Smooth muscle cell (in vitro differentiated cells): ENCODE results near the gene GNG7. TPM values are rescaled to one million over a fixed set of nuclear protein-coding genes. Genes with fewer than 3 reads are reported as not detected.
"Not testable (repeated sequence)": the region's sequence is repeated elsewhere in the genome, so short reads cannot be mapped to it uniquely, and the experiment has no call there.

Source experiments
- DNase-seq: peaks from one replicate; lab custom pipeline; 2025; ENCODE audit not compliant: unreplicated experiment; lab: John Stamatoyannopoulos, UW
- H2AFZ ChIP-seq: fragments of 200-600 bp; sonication (generic); 2 replicates; pipeline ENCODE4 v1.6.0; 2016; ENCODE audit warnings: antibody characterized with exemption, low read depth, mild to moderate bottlenecking
- H3F3A ChIP-seq: fragments of 200-600 bp; sonication (generic); 2 replicates; pipeline ENCODE4 v1.6.0; 2017; ENCODE audit warnings: antibody characterized with exemption, low read depth
- H3K27ac ChIP-seq: fragments of 200-600 bp; sonication (generic); 2 replicates; pipeline ENCODE4 v1.5.1; 2016; ENCODE audit warnings: low read depth, mild to moderate bottlenecking
- H3K27me3 ChIP-seq: fragments of 200-600 bp; sonication (generic); 2 replicates; pipeline ENCODE4 v1.6.1; 2016; ENCODE audit warnings: low read depth, mild to moderate bottlenecking
- H3K36me3 ChIP-seq: fragments of 200-600 bp; sonication (generic); 2 replicates; pipeline ENCODE4 v1.5.1; 2016; ENCODE audit warnings: low read depth
- H3K4me1 ChIP-seq: fragments of 200-600 bp; sonication (generic); 2 replicates; pipeline ENCODE4 v1.5.1; 2016; ENCODE audit warnings: low read depth
- H3K4me2 ChIP-seq: fragments of 200-600 bp; sonication (generic); 2 replicates; pipeline ENCODE4 v1.6.0; 2016; ENCODE audit warnings: mild to moderate bottlenecking
- H3K4me3 ChIP-seq: fragments of 200-600 bp; sonication (generic); 2 replicates; pipeline ENCODE4 v1.5.1; 2016; ENCODE audit warnings: mild to moderate bottlenecking
- H3K79me2 ChIP-seq: fragments of 200-600 bp; sonication (generic); 2 replicates; pipeline ENCODE4 v1.6.0; 2016; ENCODE audit warnings: low read depth, mild to moderate bottlenecking
- H3K9ac ChIP-seq: fragments of 200-600 bp; sonication (generic); 2 replicates; pipeline ENCODE4 v1.6.0; 2016; ENCODE audit warnings: low read depth
- H3K9me3 ChIP-seq: fragments of 200-600 bp; sonication (generic); replicated peaks from 2 replicates; pipeline ENCODE4 v1.5.1; 2016; ENCODE audit warnings: low read depth
- H4K20me1 ChIP-seq: fragments of 200-600 bp; sonication (generic); 2 replicates; pipeline ENCODE4 v1.6.0; 2016; ENCODE audit warnings: low read depth
- WGBS: methylation state at CpG from one replicate; pipeline ENCODE4 v1.1.7; 2016; ENCODE audit warnings: low lambda C conversion rate; 5-methylcytosine and 5-hydroxymethylcytosine counted together
- polyA plus RNA-seq: library from polyadenylated mRNA; unstranded; fragments of >200 nt; fragmentation: Nextera tagmentation; extraction: Ambion mirVana; gene quantifications from 2 replicates; pipeline ENCODE4 v1.2.1, GENCODE V29; 2016
- total RNA-seq: library from RNA; depleted of rRNA; stranded (reverse); fragments of >200 nt; gene quantifications from 2 replicates; pipeline ENCODE4 v1.2.3, GENCODE V29; 2014
- TF ChIP-seq, protein P1 (sequence below): fragments of 200-600 bp; sonication (generic); IDR thresholded peaks from 2 replicates; pipeline ENCODE4 v1.5.1; 2017; ENCODE audit warnings: borderline replicate concordance, mild to moderate bottlenecking, antibody characterized with exemption; ENCODE audit not compliant: insufficient read depth, poor library complexity, severe bottlenecking

GNG7 gene
- total and polyA plus RNA-seq, 2 experiments from 2014 or later: 1.7 to 2.6 TPM

DNA sequence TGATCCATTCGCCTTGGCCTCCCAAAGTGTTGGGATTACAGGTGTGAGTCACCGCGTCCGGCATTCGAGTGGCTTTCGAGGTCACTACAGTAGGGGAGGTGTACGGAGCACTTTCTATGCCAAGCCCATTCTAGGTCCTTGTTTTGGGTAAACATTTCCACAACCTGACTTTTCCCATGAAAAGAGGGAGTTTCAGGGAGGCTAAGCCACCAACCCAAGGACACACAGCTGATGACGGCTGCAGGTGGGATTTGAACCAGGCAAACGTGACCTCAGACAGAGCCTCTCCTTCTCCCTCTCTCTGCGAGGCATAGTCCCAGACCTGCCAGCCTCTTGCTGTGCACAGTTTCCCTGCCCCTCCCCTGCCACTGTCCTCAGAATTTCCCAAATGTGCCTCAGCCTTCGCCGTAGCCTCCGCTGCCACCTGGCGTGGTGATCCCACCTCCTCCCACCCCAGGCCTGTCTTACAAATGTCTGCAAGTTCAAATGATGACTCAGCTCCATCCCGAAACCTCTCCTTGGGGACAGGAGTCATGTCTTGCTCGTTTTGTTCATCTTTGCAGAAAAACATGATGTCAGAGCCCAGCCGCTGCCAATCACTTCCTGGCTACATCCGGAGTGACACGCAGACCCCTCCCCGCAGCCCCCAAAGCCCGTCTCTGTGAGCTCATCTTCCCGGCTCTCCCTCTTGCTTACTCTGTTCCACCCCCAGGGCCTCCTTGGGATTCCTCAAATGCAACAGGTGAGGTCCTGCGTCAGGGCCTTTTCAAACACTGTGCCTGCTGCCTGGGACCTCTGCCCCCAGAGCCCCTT, 233.2 kb downstream of the GNG7 start:
- Histone ChIP-seq H3K27me3 (no peaks in the 10 kb centered on the region), H3K9ac (no peak overlapping the region), H3K9me3 (no peaks in the 10 kb centered on the region), H3F3A (no peaks in the 10 kb centered on the region), H3K4me3 (no peak overlapping the region), H4K20me1 (no peaks in the 10 kb centered on the region), H2AFZ (no peak overlapping the region), H3K79me2 (no peaks in the 10 kb centered on the region), H3K36me3 (no peaks in the 10 kb centered on the region), H3K27ac (peak overlapping the region; percentile 79), H3K4me2 (peak overlapping the region; percentile 8), H3K4me1 (no peaks in the 10 kb centered on the region)
- 26% methylated on average over 23 of the region's 23 CpGs for WGBS
- TF ChIP-seq, protein P1, sequence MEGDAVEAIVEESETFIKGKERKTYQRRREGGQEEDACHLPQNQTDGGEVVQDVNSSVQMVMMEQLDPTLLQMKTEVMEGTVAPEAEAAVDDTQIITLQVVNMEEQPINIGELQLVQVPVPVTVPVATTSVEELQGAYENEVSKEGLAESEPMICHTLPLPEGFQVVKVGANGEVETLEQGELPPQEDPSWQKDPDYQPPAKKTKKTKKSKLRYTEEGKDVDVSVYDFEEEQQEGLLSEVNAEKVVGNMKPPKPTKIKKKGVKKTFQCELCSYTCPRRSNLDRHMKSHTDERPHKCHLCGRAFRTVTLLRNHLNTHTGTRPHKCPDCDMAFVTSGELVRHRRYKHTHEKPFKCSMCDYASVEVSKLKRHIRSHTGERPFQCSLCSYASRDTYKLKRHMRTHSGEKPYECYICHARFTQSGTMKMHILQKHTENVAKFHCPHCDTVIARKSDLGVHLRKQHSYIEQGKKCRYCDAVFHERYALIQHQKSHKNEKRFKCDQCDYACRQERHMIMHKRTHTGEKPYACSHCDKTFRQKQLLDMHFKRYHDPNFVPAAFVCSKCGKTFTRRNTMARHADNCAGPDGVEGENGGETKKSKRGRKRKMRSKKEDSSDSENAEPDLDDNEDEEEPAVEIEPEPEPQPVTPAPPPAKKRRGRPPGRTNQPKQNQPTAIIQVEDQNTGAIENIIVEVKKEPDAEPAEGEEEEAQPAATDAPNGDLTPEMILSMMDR: no peak
- DNase-seq: no peak

DNA sequence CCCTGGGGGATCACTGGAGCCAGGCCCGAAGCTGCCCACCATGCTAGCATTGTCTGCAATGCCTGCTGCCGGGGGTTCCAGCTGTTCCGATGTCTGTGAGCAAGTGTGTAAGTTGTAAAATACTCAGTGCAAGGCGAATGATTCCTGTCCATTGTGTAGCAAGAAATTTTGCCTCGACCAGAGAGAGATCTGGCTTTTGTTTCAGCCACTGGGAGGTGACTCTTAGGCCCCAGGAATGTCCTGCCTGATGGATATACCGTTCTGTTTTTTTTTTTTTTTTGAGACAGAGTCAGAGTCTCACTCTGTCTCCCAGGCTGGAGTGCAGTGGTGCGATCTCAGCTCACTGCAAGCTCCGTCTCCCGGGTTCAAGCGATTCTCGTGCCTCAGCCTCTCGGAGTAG, 233.9 kb downstream of the GNG7 start:
- Histone ChIP-seq H3K27me3 (no peaks in the 10 kb centered on the region), H3K9me3 (no peaks in the 10 kb centered on the region), H3F3A (peaks cover 1% of the 10 kb centered on the region), H3K4me2 (no peak overlapping the region), H3K9ac (no peak overlapping the region), H3K4me3 (no peak overlapping the region), H4K20me1 (no peaks in the 10 kb centered on the region), H3K79me2 (no peaks in the 10 kb centered on the region), H3K4me1 (no peaks in the 10 kb centered on the region), H2AFZ (no peak overlapping the region), H3K36me3 (no peaks in the 10 kb centered on the region), H3K27ac (no peak overlapping the region)
- TF ChIP-seq, protein P1: no peak
- no peak for DNase-seq
- 63% methylated on average over 11 of the region's 12 CpGs for WGBS

DNA sequence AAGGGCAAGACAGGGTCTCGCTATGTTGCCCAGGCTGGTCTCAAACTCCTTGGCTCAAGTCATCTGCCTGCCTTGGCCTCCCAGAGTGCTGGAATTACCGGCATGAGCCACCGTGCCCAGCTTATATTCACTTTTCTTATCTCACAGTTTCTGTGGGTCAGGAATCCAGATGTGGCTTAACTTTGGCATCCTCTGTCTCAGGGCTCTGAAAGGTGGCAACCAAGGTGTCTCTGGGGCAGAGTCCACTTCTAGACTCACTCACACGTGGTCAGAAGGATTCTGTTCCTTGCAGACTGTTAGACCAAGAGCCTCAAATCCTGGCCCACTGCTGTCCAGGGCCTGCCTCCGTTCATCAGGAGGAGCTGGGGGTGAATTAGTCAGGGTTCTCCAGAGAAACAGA, 238.1 kb downstream of the GNG7 start:
- H3K9ac ChIP-seq: no peak overlapping the region
- no peak overlapping the region for H3K4me2 ChIP-seq
- TF ChIP-seq, protein P1: no peak
- H4K20me1 ChIP-seq: no peaks in the 10 kb centered on the region
- H3F3A ChIP-seq: peaks cover 5% of the 10 kb centered on the region
- no peaks in the 10 kb centered on the region for H3K4me1 ChIP-seq
- no peaks in the 10 kb centered on the region for H3K36me3 ChIP-seq
- no peaks in the 10 kb centered on the region for H3K27me3 ChIP-seq
- no peaks in the 10 kb centered on the region for H3K9me3 ChIP-seq
- no peak for DNase-seq
- 73% methylated on average over 5 of the region's 5 CpGs for WGBS
- H3K27ac ChIP-seq: peak overlapping the region; percentile 19
- no peak overlapping the region for H2AFZ ChIP-seq
- H3K4me3 ChIP-seq: no peak overlapping the region
- H3K79me2 ChIP-seq: no peaks in the 10 kb centered on the region

DNA sequence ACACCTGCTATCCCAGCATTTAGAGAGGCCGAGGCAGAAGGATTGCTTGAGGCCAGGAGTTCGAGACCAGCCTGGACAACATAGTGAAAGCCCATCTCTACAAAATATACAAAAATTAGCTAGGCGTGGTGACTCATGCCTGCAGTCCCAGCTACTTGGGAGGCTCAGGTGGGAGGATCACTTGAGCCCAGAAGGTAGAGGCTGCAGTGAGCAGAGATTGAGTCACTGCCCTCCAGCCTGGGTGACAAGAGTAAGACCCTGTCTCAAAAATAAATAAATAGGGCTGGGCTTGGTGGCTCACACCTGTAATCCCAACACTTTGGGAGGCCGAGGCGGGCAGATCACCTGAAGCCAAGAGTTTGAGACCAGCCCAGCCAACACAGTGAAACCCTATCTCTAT, 238.8 kb downstream of the GNG7 start:
- H3K27ac ChIP-seq: not testable (repeated sequence)
- WGBS: 94% methylated on average over 5 of the region's 5 CpGs

More for the DNA sequence above, 238.8 kb downstream of the GNG7 start:
- not testable (repeated sequence) for H3K4me2 ChIP-seq, H3K4me1 ChIP-seq, H2AFZ ChIP-seq, H3K9ac ChIP-seq, H3K79me2 ChIP-seq, H4K20me1 ChIP-seq, H3K36me3 ChIP-seq, H3F3A ChIP-seq, H3K9me3 ChIP-seq, DNase-seq, H3K27me3 ChIP-seq, H3K4me3 ChIP-seq
